ENCODE measurements around the gene MALRD1.

The MALRD1 gene

DNA sequence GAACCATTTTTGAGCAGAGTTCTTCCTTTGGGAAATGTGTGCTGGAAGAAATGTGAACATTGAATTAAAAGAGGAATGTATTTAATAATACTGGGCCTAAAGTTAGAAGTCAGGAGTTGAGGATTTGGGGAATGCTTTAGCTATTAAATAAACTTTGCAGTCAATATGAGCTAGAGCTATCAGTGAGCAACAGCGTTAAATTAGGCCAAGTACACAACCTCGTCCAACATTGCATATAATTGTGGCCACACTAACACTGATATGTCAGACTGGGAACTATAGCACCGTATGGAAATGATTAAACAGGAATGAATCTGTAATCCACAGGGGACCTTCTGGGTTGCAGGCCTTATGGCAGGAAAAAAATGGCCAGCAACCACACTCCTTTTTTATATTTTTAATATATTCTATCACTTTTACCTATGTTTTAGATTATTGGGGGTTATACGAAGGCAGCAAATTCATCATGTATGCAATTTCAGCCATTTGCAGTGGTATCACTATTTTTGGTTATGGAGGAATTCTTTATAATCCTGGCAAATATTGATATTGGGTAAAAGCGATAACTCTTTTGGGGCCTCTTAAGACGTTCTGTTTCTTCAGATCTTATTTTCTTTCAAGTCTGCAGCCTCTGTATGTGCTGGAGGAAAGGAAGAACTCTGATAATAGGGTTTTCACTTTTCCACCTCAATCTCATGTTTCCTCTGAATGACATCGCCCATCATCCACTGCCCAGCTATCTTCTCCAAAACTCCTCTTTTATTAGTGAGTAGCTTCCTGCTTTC lies 531.4 kb downstream of the MALRD1 start:
- Histone ChIP-seq H3K4me1 (ENCODE audit: insufficient read depth, low read length) (no peaks in the 10 kb centered on the region), H3K9me3 (ENCODE audit: control insufficient read depth, insufficient read depth, low read length) (no peaks in the 10 kb centered on the region), H3K36me3 (ENCODE audit: insufficient read depth, low read length) (no peaks in the 10 kb centered on the region), H3K9ac (ENCODE audit: low read depth, low read length) (no peak overlapping the region)

GRCh38 chr10:19580691-19581090 lies 532.1 kb downstream of the MALRD1 start:
- Histone ChIP-seq H3K4me1 (ENCODE audit: insufficient read depth, low read length) (no peaks in the 10 kb centered on the region), H3K9ac (ENCODE audit: low read depth, low read length) (no peak overlapping the region), H3K36me3 (ENCODE audit: insufficient read depth, low read length) (no peaks in the 10 kb centered on the region), H3K9me3 (ENCODE audit: control insufficient read depth, insufficient read depth, low read length) (no peaks in the 10 kb centered on the region)

GRCh38 chr10:19588608-19589007 lies 540.0 kb downstream of the MALRD1 start:
- Histone ChIP-seq H3K4me1 (ENCODE audit: insufficient read depth, low read length) (no peaks in the 10 kb centered on the region), H3K9me3 (ENCODE audit: control insufficient read depth, insufficient read depth, low read length) (no peaks in the 10 kb centered on the region), H3K36me3 (ENCODE audit: insufficient read depth, low read length) (no peaks in the 10 kb centered on the region), H3K9ac (ENCODE audit: low read depth, low read length) (no peak overlapping the region)

- no peaks in the 10 kb centered on the region for H3K9me3 ChIP-seq (ENCODE audit: control insufficient read depth, insufficient read depth, low read length)
- H3K36me3 ChIP-seq (ENCODE audit: insufficient read depth, low read length), result no peaks in the 10 kb centered on the region
- H3K9ac ChIP-seq (ENCODE audit: low read depth, low read length), result no peak overlapping the region
- H3K4me1 ChIP-seq (ENCODE audit: insufficient read depth, low read length), result no peaks in the 10 kb centered on the region
Observed at GRCh38 chr10:19592276-19592675, 543.7 kb downstream of the MALRD1 start.

DNA sequence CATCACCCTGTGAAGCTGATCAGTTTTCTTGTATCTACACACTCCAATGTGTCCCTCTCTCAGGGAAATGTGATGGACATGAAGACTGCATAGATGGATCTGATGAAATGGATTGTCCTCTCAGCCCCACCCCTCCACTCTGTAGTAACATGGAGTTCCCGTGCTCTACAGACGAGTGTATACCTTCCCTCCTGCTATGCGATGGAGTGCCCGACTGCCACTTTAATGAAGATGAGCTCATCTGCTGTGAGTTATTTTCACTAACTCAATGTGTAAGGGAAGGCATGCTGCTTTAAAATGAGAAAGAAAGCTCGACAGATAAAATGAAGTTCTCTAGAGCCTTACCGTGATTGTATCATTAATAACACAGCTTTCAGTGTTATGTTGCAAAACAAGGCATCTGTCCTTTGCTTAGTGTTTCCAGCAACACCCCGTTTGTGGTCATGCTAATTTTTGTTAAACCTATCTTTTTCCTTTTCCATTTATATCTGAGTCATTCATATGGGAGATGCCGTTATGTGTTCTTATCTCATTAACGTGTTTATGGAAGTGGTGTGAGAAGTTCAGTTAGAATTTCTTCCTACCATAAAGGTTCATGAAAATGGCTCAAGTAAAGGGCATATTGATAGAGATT lies 546.7 kb downstream of the MALRD1 start:
- Histone ChIP-seq H3K4me1 (ENCODE audit: insufficient read depth, low read length) (no peaks in the 10 kb centered on the region), H3K9ac (ENCODE audit: low read depth, low read length) (no peak overlapping the region), H3K9me3 (ENCODE audit: control insufficient read depth, insufficient read depth, low read length) (no peaks in the 10 kb centered on the region), H3K36me3 (ENCODE audit: insufficient read depth, low read length) (no peaks in the 10 kb centered on the region)

GRCh38 chr10:19605806-19606205 lies 557.2 kb downstream of the MALRD1 start:
- no peaks in the 10 kb centered on the region for H3K9me3 ChIP-seq (ENCODE audit: control insufficient read depth, insufficient read depth, low read length)
- no peaks in the 10 kb centered on the region for H3K36me3 ChIP-seq (ENCODE audit: insufficient read depth, low read length)
- H3K9ac ChIP-seq (ENCODE audit: low read depth, low read length), result no peak overlapping the region
- no peaks in the 10 kb centered on the region for H3K4me1 ChIP-seq (ENCODE audit: insufficient read depth, low read length)

GRCh38 chr10:19606968-19607367 lies 558.4 kb downstream of the MALRD1 start:
- H3K9ac ChIP-seq (ENCODE audit: low read depth, low read length), result no peak overlapping the region
- no peaks in the 10 kb centered on the region for H3K4me1 ChIP-seq (ENCODE audit: insufficient read depth, low read length)
- H3K36me3 ChIP-seq (ENCODE audit: insufficient read depth, low read length), result no peaks in the 10 kb centered on the region

DNA sequence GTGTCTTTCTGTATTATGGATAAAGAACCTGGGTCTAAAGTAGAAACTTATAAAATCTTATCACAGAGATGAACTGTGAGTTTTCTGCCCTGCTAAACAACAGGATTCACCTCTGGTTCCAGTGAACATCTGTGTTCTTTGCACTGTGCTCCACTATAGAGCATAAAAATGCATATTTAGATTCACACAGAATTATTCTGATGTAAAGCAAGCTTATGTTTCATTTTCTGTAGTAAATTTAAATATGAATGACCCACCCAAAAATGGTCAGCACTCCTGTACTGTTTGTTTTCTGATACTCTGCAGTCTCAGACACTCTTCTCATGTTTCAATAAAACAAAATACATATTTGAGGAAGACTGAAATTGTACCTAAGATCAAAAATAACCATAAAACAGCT lies 563.2 kb downstream of the MALRD1 start:
- no peaks in the 10 kb centered on the region for H3K4me1 ChIP-seq (ENCODE audit: insufficient read depth, low read length)
- no peaks in the 10 kb centered on the region for H3K36me3 ChIP-seq (ENCODE audit: insufficient read depth, low read length)
- H3K9ac ChIP-seq (ENCODE audit: low read depth, low read length), result no peak overlapping the region
- H3K9me3 ChIP-seq (ENCODE audit: control insufficient read depth, insufficient read depth, low read length), result no peaks in the 10 kb centered on the region

More at GRCh38 chr10:19606968-19607367, 558.4 kb downstream of the MALRD1 start:
- no peaks in the 10 kb centered on the region for H3K9me3 ChIP-seq (ENCODE audit: control insufficient read depth, insufficient read depth, low read length)

GRCh38 chr10:19616966-19617365 lies 568.4 kb downstream of the MALRD1 start:
- Histone ChIP-seq H3K36me3 (ENCODE audit: insufficient read depth, low read length) (no peaks in the 10 kb centered on the region), H3K9ac (ENCODE audit: low read depth, low read length) (no peak overlapping the region), H3K9me3 (ENCODE audit: control insufficient read depth, insufficient read depth, low read length) (no peaks in the 10 kb centered on the region), H3K4me1 (ENCODE audit: insufficient read depth, low read length) (no peaks in the 10 kb centered on the region)

DNA sequence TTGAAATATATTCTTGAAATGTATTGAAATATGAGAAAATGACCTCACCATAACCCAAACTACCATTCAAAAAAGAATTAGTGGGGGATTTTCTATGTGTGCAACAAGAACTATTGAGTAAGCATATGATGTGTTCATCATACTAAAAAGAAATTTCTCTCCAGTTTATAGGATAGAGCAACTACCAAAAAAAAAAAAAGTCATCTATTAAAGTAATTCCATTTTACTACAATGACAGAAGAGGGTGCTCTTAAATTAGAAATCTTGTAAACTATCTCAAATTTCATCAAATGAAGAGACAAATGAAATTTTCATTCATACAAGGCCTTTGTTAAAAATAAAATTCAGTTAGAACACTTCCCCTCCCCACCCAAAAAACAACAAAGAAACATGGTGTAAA lies 572.2 kb downstream of the MALRD1 start:
- no peaks in the 10 kb centered on the region for H3K9me3 ChIP-seq (ENCODE audit: control insufficient read depth, insufficient read depth, low read length)
- H3K4me1 ChIP-seq (ENCODE audit: insufficient read depth, low read length), result no peaks in the 10 kb centered on the region
- no peak overlapping the region for H3K9ac ChIP-seq (ENCODE audit: low read depth, low read length)
- no peaks in the 10 kb centered on the region for H3K36me3 ChIP-seq (ENCODE audit: insufficient read depth, low read length)

DNA sequence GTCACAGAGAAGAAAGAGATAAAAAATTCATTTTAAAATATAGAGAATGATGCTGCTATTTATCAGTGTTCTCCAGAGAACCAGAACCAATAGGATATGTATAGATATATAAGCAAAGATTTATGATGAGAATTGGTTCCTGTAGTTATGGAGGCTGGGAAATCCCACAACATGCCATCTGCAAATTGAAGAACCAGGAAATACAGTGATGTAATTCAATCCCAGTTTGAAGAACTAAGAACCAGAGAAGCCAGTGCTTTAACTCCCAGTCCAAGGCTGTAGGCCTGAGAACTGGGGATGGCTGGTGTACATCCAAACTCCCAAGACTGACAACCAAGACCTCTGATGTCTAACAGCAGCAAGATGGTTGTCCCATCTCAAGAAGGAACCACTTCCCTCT lies 574.7 kb downstream of the MALRD1 start:
- Histone ChIP-seq H3K9me3 (ENCODE audit: control insufficient read depth, insufficient read depth, low read length) (no peaks in the 10 kb centered on the region), H3K9ac (ENCODE audit: low read depth, low read length) (no peak overlapping the region), H3K36me3 (ENCODE audit: insufficient read depth, low read length) (no peaks in the 10 kb centered on the region), H3K4me1 (ENCODE audit: insufficient read depth, low read length) (no peaks in the 10 kb centered on the region)

- Histone ChIP-seq H3K9ac (ENCODE audit: low read depth, low read length) (no peak overlapping the region), H3K4me1 (ENCODE audit: insufficient read depth, low read length) (0 out of 2 replicates have a peak, but pooled peaks cover 11% of the 10 kb centered on the region), H3K36me3 (ENCODE audit: insufficient read depth, low read length) (no peaks in the 10 kb centered on the region), H3K9me3 (ENCODE audit: control insufficient read depth, insufficient read depth, low read length) (no peaks in the 10 kb centered on the region)
Observed at GRCh38 chr10:19626156-19626555, 577.6 kb downstream of the MALRD1 start.

DNA sequence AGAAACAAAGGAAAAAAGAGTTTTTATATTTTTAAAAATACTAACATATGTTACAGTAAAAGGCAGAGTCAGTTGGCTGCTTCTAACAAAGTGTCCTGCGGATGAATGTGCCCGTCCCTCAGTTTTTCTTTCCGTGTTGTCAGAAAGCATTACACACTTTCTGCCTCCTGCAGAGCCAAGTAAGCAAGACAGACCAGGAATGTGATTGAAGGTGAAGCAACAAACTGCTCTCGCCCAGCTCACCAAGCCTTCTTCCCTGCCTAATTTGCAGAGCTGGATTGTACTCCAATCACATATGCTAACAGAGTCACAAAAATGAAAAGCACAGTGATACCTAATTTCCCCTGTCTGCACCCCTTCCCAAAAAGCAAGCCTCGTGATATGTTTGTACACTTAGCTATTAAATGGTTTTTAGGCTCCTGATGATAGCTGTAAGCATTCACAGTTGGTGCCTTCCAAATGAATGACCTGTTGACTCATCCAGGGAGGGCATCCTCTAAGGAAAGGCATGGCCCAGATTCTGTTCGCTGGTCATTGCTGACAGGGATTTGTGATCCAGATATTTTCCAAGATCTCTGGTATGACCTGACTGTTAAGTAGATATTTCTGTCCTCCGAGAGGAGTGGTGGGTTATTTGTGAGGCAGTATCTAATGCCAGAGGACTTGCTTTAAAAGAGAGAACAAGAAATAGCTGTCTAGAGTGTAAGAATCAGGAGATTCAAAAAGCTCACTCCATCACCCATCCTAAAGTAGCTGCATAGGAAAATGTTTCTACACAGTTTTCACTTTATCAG lies 580.4 kb downstream of the MALRD1 start:
- Histone ChIP-seq H3K9ac (ENCODE audit: low read depth, low read length) (no peak overlapping the region), H3K36me3 (ENCODE audit: insufficient read depth, low read length) (no peaks in the 10 kb centered on the region), H3K9me3 (ENCODE audit: control insufficient read depth, insufficient read depth, low read length) (no peaks in the 10 kb centered on the region), H3K4me1 (ENCODE audit: insufficient read depth, low read length) (0 out of 2 replicates have a peak, but pooled peaks cover 11% of the 10 kb centered on the region)

- H3K9ac ChIP-seq (ENCODE audit: low read depth, low read length), result no peak overlapping the region
- H3K9me3 ChIP-seq (ENCODE audit: control insufficient read depth, insufficient read depth, low read length), result no peaks in the 10 kb centered on the region
- no peaks in the 10 kb centered on the region for H3K36me3 ChIP-seq (ENCODE audit: insufficient read depth, low read length)
- H3K4me1 ChIP-seq (ENCODE audit: insufficient read depth, low read length), result 0 out of 2 replicates have a peak, but pooled peaks cover 11% of the 10 kb centered on the region
Observed at GRCh38 chr10:19629567-19629966, 581.0 kb downstream of the MALRD1 start.

All from ES-I3 (cell line).